GM12878 (cell line): Measurements from ENCODE around the gene SLC25A11. TPM values are rescaled to one million over a fixed set of nuclear protein-coding genes. Genes with fewer than 3 reads are reported as not detected.

Experiments
- ATAC-seq: fragments of 200-7000 bp; cut with Tn5 transposase; 3 replicates; pipeline ENCODE4 v1.9.1; 2020; ENCODE audit warnings: mild to moderate bottlenecking, moderate library complexity
- BruUV-seq: library from RNA; stranded (reverse); fragments of 400-500 nt; replicated peaks from 2 replicates; lab custom pipeline; 2021; lab: Mats Ljungman, UMichigan
- CTCF ChIA-PET: fragments of 300-600 bp; sonication (Branson Sonifier 250); formaldehyde crosslinking; extraction: SDS; loops from one replicate; lab custom pipeline; 2021; ENCODE audit warnings: inconsistent platforms; lab: Yijun Ruan, JAX
- POLR2A ChIA-PET: fragments of 350-600 bp; formaldehyde crosslinking; extraction: SDS; loops from one replicate; lab custom pipeline; 2021; ENCODE audit warnings: inconsistent platforms; lab: Charles Lee
- RAD21 ChIA-PET: fragments of 300-600 bp; sonication (Branson Sonifier 250); formaldehyde crosslinking; loops from one replicate; lab custom pipeline; 2023; ENCODE audit warnings: antibody characterized with exemption; ENCODE audit not compliant: unreplicated experiment; lab: Charles Lee
- SMC1A ChIA-PET: fragments of 300-600 bp; sonication (Branson Sonifier 250); formaldehyde crosslinking; loops from one replicate; lab custom pipeline; 2023; ENCODE audit not compliant: unreplicated experiment, uncharacterized antibody; lab: Charles Lee
- DNase-seq: peaks from one replicate; pipeline ENCODE4 v3.0.0-alpha.2; 2011; ENCODE audit warnings: low read depth, low spot score
- FAIRE-seq: peaks from 3 replicates; lab custom pipeline; 2011; peaks lifted over from hg19 to GRCh38; lab: Jason Lieb, UNC
- H2AFZ ChIP-seq: 2 replicates; pipeline ENCODE4 v1.6.0; 2011; ENCODE audit warnings: low read depth, low read length, control low read depth; ENCODE audit not compliant: control insufficient read depth
- H3K27ac ChIP-seq: 2 replicates; pipeline ENCODE4 v1.5.1; 2011; ENCODE audit warnings: control low read depth; ENCODE audit not compliant: control insufficient read depth, insufficient read depth
- H3K27me3 ChIP-seq, 2 experiments: replicated peaks in 1 of 2; 2 replicates each; pipeline versions ENCODE4 v1.6.0 to v1.6.1; 2011; ENCODE audit warnings: low read length in 1 of 2; ENCODE audit not compliant: control insufficient read depth in 2 of 2, insufficient read depth in 2 of 2
- H3K36me3 ChIP-seq, 2 experiments: 2 replicates each; pipeline ENCODE4 v1.5.1; 2011; ENCODE audit warnings: low read length in 1 of 2; ENCODE audit not compliant: control insufficient read depth in 2 of 2, insufficient read depth in 2 of 2
- H3K4me1 ChIP-seq: 2 replicates; pipeline ENCODE4 v1.6.1; 2011; ENCODE audit warnings: mild to moderate bottlenecking, low read length, moderate library complexity, mixed read lengths; ENCODE audit not compliant: control insufficient read depth, insufficient read depth
- H3K4me2 ChIP-seq: 2 replicates; pipeline ENCODE4 v1.6.0; 2011; ENCODE audit warnings: control low read depth; ENCODE audit not compliant: control insufficient read depth, insufficient read depth
- H3K4me3 ChIP-seq: fragments of 200-600 bp; sonication (generic); 2 replicates; pipeline ENCODE4 v1.5.1; 2016
- H3K79me2 ChIP-seq: 2 replicates; pipeline ENCODE4 v1.6.0; 2011; ENCODE audit warnings: low read length; ENCODE audit not compliant: control insufficient read depth, insufficient read depth
- H3K9ac ChIP-seq: 2 replicates; pipeline ENCODE4 v1.8.0; 2011; ENCODE audit warnings: low read length, control low read depth, mixed read lengths; ENCODE audit not compliant: control insufficient read depth, insufficient read depth
- H3K9me3 ChIP-seq: replicated peaks from 3 replicates; pipeline ENCODE4 v1.5.1; 2011; ENCODE audit warnings: mild to moderate bottlenecking, low read length; ENCODE audit not compliant: control insufficient read depth, insufficient read depth
- H4K20me1 ChIP-seq: 2 replicates; pipeline ENCODE4 v1.6.0; 2011; ENCODE audit not compliant: control insufficient read depth, insufficient read depth
- BCL3 ChIP-seq: IDR thresholded peaks from 2 replicates; pipeline ENCODE4 v1.6.1; 2011; ENCODE audit warnings: borderline replicate concordance, low read depth, mild to moderate bottlenecking, moderate library complexity, low read length; ENCODE audit not compliant: insufficient read depth, poor library complexity, severe bottlenecking
- CTCF ChIP-seq, 3 experiments: IDR thresholded peaks in 2 of 3; conservative IDR thresholded peaks in 1 of 3; 2 replicates each; pipeline ENCODE4 v1.5.1; 2011; ENCODE audit warnings: low read depth in 3 of 3, low read length in 3 of 3, mild to moderate bottlenecking in 3 of 3, control low read depth in 2 of 3, moderate library complexity in 2 of 3, inconsistent platforms in 1 of 3, mixed read lengths in 1 of 3; ENCODE audit not compliant: control insufficient read depth in 2 of 3, insufficient read depth in 1 of 3; ENCODE audit errors: extremely low read depth in 1 of 3
- FOXM1 ChIP-seq: IDR thresholded peaks from 2 replicates; pipeline ENCODE4 v1.6.1; 2012; ENCODE audit warnings: low read depth, mild to moderate bottlenecking, inconsistent platforms, low read length, moderate library complexity
- RELB ChIP-seq: fragments of 450-650 bp; IDR thresholded peaks from 2 replicates; pipeline ENCODE4 v1.6.1; 2017; ENCODE audit warnings: low read depth, mild to moderate bottlenecking, moderate library complexity
- SMC3 ChIP-seq: IDR thresholded peaks from 2 replicates; pipeline ENCODE4 v1.6.1; 2011; ENCODE audit warnings: low read length, improper control_type of control experiment, borderline replicate concordance
- ZBTB33 ChIP-seq: fragments of 450-650 bp; IDR thresholded peaks from 2 replicates; pipeline ENCODE4 v1.6.1; 2017; ENCODE audit warnings: mild to moderate bottlenecking
- WGBS: methylation state at CpG from one replicate; pipeline ENCODE4 v1.1.6; 2016; ENCODE audit warnings: low lambda C conversion rate; ENCODE audit not compliant: insufficient replicate concordance, insufficient coverage; ENCODE audit errors: missing lambda C conversion rate; 5-methylcytosine and 5-hydroxymethylcytosine counted together
- in situ Hi-C: fragments of 300-500 bp; cut with MboI; formaldehyde crosslinking; loops from 9 replicates; pipeline ENCODE4 v1.14.3; 2018; ENCODE audit warnings: mixed read lengths
- intact Hi-C: fragments of 100-400 bp; cut with micrococcal nuclease; formaldehyde crosslinking; loops from one replicate; pipeline ENCODE4 v1.14.2; 2022; ENCODE audit not compliant: unreplicated experiment
- polyA plus RNA-seq, 11 experiments: library from polyadenylated mRNA; depleted of rRNA in 4 of 11; unstranded in 6 of 11; stranded (reverse) in 5 of 11; fragments of >200 nt; fragmentation: Nextera tagmentation in 4 of 11; fragmentation: Illumina TruSeq in 1 of 11; extraction: Ambion mirVana in 4 of 11; extraction: Trizol in 1 of 11; gene quantifications; 1 replicate in 1 of 11; 2 replicates in 10 of 11; pipeline versions ENCODE4 v1.2.1 to v1.2.3, GENCODE V29; 2011 to 2016; ENCODE audit warnings: inconsistent platforms in 2 of 11, missing spikeins in 2 of 11, low read depth in 1 of 11
- total RNA-seq, 4 experiments: library from RNA; depleted of rRNA in 3 of 4; stranded (reverse); fragments of >200 nt in 3 of 4; fragmentation: Illumina TruSeq in 1 of 4; extraction: Trizol in 1 of 4; gene quantifications; 2 replicates each; pipeline versions ENCODE4 v1.2.1 to v1.2.3, GENCODE V29; 2013 to 2021

The SLC25A11 gene
- total and polyA plus RNA-seq, 10 of the 15 experiments (the other 5 are each of a cell fraction or from before 2014, with no cell fraction given), result 5.8 to 142 (median 65.0) TPM

- TF ChIP-seq ZBTB33 (no peak), BCL3 (no peak), RELB (no peak)
Observed at GRCh38 chr17:4958102-4958501, 18.3 kb upstream of the SLC25A11 start (continued).

GRCh38 chr17:4956493-4957061 is 16.7 kb upstream of the SLC25A11 start:
- DNase-seq, result no peak
- Histone ChIP-seq H3K4me3 (no peak overlapping the region), H3K9me3 (no peaks in the 10 kb centered on the region), H3K9ac (no peak overlapping the region), H3K27ac (no peak overlapping the region), H3K79me2 (no peaks in the 10 kb centered on the region), H3K4me2 (no peak overlapping the region), H4K20me1 (no peaks in the 10 kb centered on the region), H3K4me1 (peaks cover 3% of the 10 kb centered on the region), H3K36me3 (peaks cover 4 to 8% of the 10 kb centered on the region in 2 experiments), H2AFZ (no peak overlapping the region), H3K27me3 (no peaks in the 10 kb centered on the region)
- intact Hi-C loops (no loop called here), in situ Hi-C loops (no loop called here)
- ChIA-PET SMC1A (interaction anchor here (0.8 to 1.6 kb wide), 4 partner anchors 11 to 47 kb away, joined by 3 to 4 read pairs (median 4); partner anchors contain the start of genes RNF167 and SLC25A11), POLR2A (interaction anchor here (1.2 kb wide), 1 partner anchor 9 kb away, joined by 5 read pairs; no protein-coding TSS in a partner anchor), CTCF (interaction anchor here (1.1 to 3.8 kb wide), 6 partner anchors 9 to 90 kb away, joined by 3 to 21 read pairs (median 5); partner anchors contain the start of gene SPAG7), RAD21 (no interaction called here)
- FAIRE-seq, result no peak
- TF ChIP-seq FOXM1, result no peak
- peak; percentile 25; the same call in 1 of the 2 replicates for TF ChIP-seq SMC3
- TF ChIP-seq CTCF (IDR thresholded peaks at IDR 0.05 in 2 of 3, conservative IDR thresholded peaks at IDR 0.05 in 1 of 3; ENCODE audit: control insufficient read depth in 2 of 3, extremely low read depth in 1 of 3, insufficient read depth in 1 of 3, low read depth in 3 of 3, low read length in 3 of 3), result peak; percentile 33 to 54 (median 41)
- peak; percentile 54; the same call in 2 of the 3 replicates for ATAC-seq
- WGBS, result 76% methylated on average over 10 of the region's 10 CpGs
- BruUV-seq, result no TSS peak
